Colonic mucosa (tissue), 4 donors: Measurements from ENCODE around the gene FOXP1. TPM values are rescaled to one million over a fixed set of nuclear protein-coding genes. Genes with fewer than 3 reads are reported as not detected.

ENCODE experiments used
- DNase-seq: peaks from one replicate; pipeline ENCODE4 v3.0.0-alpha.2; 2020
- H3K27ac ChIP-seq: fragments of 200-600 bp; one replicate; pipeline ENCODE4 v1.8.0; 2021
- H3K27me3 ChIP-seq: fragments of 200-600 bp; one replicate; pipeline ENCODE4 v1.8.0; 2021
- H3K36me3 ChIP-seq: fragments of 200-600 bp; one replicate; pipeline ENCODE4 v1.8.0; 2021
- H3K4me1 ChIP-seq: fragments of 200-600 bp; one replicate; pipeline ENCODE4 v1.8.0; 2021; ENCODE audit warnings: mild to moderate bottlenecking
- H3K4me3 ChIP-seq: fragments of 200-600 bp; one replicate; pipeline ENCODE4 v1.8.0; 2021
- H3K9ac ChIP-seq, 2 donors: one replicate each; pipeline ENCODE4 v1.7.0; 2013; ENCODE audit warnings: control low read depth in 2 of 2, low read depth in 2 of 2, low read length in 2 of 2
- H3K9me3 ChIP-seq: fragments of 200-600 bp; one replicate; pipeline ENCODE4 v1.8.0; 2021
- intact Hi-C: fragments of 100-400 bp; cut with DNase I; formaldehyde crosslinking; loops from one replicate; pipeline ENCODE4 v1.14.1; 2022
- total RNA-seq, 2 donors: library from RNA; stranded (reverse); fragmentation: NEBNext Ultra II Directional in 1 of 2; extraction: Animal tissue kit (Norgen Biotek cat#: 25700) in 1 of 2; gene quantifications; one replicate each; pipeline ENCODE4 v1.2.1, GENCODE V29; 2021
- TF ChIP-seq, protein P1 (sequence below): fragments of 200-600 bp; IDR thresholded peaks from one replicate; pipeline ENCODE4 v1.8.0; 2022; ENCODE audit warnings: antibody characterized with exemption, mild to moderate bottlenecking
- donor health status: healthy.
- donor health status: DM: no; HTN: no; CAD: no.
- donor health status: DM: no; HTN: no; CAD: no.

FOXP1 gene
- total RNA-seq, 2 donors from 2014 or later = 127 to 128 TPM

DNA sequence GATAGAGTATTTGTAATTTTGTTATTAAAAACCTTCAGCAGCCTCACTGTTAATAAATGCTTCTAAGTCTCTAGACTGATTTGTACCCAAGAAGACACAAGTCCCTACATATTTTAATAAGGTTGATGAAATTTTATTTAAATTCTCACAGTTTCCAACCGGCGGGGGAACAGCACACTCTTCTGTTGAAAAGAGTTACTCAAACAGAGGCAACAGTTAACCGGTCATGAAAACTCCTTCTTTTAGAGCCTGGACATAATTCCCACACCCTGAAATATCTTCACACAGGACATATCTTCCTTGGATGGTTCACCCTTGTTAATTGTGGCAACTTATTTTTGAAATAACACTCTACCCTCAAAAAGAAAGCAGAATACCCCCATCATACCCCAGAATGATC lies 278.8 kb downstream of the FOXP1 start:
- Histone ChIP-seq H3K9me3 (no peaks in the 10 kb centered on the region), H3K27ac (peak overlapping the region; percentile 63), H3K36me3 (no peaks in the 10 kb centered on the region), H3K27me3 (no peaks in the 10 kb centered on the region), H3K4me1 (no peaks in the 10 kb centered on the region), H3K9ac (peak overlapping the region in 1 of 2 donors; percentile 9), H3K4me3 (peak overlapping the region; percentile 18)
- TF ChIP-seq, protein P1, sequence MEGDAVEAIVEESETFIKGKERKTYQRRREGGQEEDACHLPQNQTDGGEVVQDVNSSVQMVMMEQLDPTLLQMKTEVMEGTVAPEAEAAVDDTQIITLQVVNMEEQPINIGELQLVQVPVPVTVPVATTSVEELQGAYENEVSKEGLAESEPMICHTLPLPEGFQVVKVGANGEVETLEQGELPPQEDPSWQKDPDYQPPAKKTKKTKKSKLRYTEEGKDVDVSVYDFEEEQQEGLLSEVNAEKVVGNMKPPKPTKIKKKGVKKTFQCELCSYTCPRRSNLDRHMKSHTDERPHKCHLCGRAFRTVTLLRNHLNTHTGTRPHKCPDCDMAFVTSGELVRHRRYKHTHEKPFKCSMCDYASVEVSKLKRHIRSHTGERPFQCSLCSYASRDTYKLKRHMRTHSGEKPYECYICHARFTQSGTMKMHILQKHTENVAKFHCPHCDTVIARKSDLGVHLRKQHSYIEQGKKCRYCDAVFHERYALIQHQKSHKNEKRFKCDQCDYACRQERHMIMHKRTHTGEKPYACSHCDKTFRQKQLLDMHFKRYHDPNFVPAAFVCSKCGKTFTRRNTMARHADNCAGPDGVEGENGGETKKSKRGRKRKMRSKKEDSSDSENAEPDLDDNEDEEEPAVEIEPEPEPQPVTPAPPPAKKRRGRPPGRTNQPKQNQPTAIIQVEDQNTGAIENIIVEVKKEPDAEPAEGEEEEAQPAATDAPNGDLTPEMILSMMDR = peak; percentile 38
- no peak for DNase-seq
- intact Hi-C loops = loop anchor here (10.0 kb wide), 2 partner anchors 280 to 300 kb away; partner anchors contain the start of gene FOXP1

DNA sequence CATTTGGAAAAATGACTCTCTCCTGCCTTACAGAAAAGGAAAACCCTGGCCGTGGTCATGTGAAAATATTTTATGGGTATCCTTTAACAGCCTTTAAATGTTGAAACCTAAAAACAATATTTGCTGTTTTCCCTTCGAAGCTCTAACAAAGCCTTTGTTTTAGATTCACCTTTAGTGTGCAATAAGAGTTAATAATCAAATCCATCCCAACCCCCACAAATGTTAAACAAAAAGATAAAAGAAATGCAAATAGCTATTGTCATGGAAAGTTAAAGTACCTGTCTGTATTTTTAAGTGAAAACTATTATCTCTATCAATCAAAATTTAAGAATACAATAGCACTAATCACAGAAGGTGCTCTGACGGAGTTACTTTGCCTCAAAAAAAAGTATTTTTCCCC lies 279.3 kb downstream of the FOXP1 start:
- H3K36me3 ChIP-seq = no peaks in the 10 kb centered on the region
- no peak overlapping the region for H3K9ac ChIP-seq
- H3K9me3 ChIP-seq = no peaks in the 10 kb centered on the region
- intact Hi-C loops = loop anchor here (10.0 kb wide), 2 partner anchors 281 to 299 kb away; partner anchors contain the start of gene FOXP1
- H3K4me1 ChIP-seq = no peaks in the 10 kb centered on the region
- H3K27me3 ChIP-seq = no peaks in the 10 kb centered on the region
- TF ChIP-seq, protein P1 = no peak
- DNase-seq = no peak
- H3K4me3 ChIP-seq = no peak overlapping the region
- peak overlapping the region; percentile 63 for H3K27ac ChIP-seq

DNA sequence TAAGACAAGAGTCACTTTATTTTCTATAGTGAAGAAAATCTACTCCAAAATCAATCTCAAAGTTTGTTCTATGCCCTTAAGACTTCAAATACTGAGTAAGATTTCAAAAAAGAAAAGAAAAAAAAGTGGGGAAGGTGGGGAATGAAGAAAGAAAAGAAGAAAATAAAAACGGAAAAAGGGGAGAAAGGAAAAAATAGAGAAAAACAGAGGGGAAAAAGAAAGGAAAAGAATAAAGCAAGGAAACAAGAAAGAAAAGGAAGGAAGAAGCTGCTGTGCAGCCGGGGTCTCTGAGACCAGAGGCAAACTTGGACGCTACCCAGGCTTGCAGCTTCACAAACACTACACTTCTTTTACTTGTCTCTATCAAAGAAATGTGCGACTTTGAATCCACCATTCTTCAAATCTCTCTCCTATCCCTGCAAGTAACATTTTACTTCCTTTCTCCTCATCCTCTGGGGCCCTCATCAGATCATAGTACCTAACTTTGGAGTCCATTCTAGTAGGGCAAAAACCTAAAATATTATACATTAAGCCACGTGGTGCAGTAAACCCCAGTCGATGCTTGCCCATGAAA lies 279.8 kb downstream of the FOXP1 start:
- no peaks in the 10 kb centered on the region for H3K9me3 ChIP-seq

DNA sequence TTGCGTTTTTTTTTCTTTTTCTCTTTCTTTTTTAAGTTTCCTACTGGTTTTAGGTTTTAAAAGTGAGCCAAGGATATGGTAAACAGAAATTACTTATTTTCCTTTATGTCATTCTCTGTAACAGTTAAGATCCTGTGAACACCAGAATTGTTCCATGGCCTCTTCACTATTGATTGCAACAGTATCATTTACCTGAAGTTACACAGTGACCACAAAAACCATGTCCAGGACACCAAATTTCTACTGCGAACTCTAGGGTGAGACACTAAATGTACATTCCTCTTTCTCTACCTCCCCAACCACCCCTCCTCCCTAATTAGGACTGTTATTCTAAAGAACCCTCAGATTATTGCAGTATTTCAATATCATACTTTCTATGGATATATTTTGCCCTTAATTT lies 280.9 kb downstream of the FOXP1 start:
- H3K4me3 ChIP-seq = no peak overlapping the region
- H3K9ac ChIP-seq = no peak overlapping the region
- H3K27me3 ChIP-seq = no peaks in the 10 kb centered on the region
- H3K36me3 ChIP-seq = no peaks in the 10 kb centered on the region
- no peaks in the 10 kb centered on the region for H3K9me3 ChIP-seq
- no peak overlapping the region for H3K27ac ChIP-seq
- intact Hi-C loops = loop anchor here (10.0 kb wide), 2 partner anchors 282 to 298 kb away; partner anchors contain the start of gene FOXP1
- no peak for DNase-seq
- no peaks in the 10 kb centered on the region for H3K4me1 ChIP-seq
- TF ChIP-seq, protein P1 = no peak

More for the DNA sequence above, 279.8 kb downstream of the FOXP1 start:
- intact Hi-C loops = loop anchor here (10.0 kb wide), 2 partner anchors 281 to 299 kb away; partner anchors contain the start of gene FOXP1
- DNase-seq = no peak
- TF ChIP-seq, protein P1 = no peak
- Histone ChIP-seq H3K9ac (no peak overlapping the region), H3K27ac (no peak overlapping the region), H3K36me3 (no peaks in the 10 kb centered on the region), H3K4me3 (no peak overlapping the region), H3K4me1 (no peaks in the 10 kb centered on the region), H3K27me3 (no peaks in the 10 kb centered on the region)

DNA sequence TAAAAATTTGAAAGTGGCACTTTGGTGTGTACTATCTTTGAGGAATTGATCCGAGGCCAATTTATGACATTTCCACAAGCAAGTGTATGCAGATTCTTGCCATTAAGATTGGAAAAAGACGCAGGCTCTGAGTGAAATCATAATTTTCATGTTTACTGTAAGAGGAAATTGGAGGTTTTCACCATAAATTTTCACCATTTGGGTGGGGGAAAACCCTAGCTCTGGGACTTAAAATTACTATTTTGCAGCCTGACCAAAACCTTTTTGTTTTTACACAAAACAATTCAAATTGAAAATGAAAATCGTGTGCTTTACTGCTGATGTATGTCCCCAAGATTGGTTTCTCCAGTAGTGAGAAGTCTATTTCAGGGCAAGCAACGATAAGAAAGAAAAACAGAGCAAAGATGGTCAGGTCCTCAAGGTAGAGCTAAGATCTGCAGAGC lies 282.6 kb downstream of the FOXP1 start:
- Histone ChIP-seq H3K9ac (no peak overlapping the region), H3K27ac (no peak overlapping the region), H3K9me3 (no peaks in the 10 kb centered on the region), H3K27me3 (no peaks in the 10 kb centered on the region), H3K36me3 (no peaks in the 10 kb centered on the region), H3K4me1 (no peaks in the 10 kb centered on the region), H3K4me3 (no peak overlapping the region)
- no peak for DNase-seq
- TF ChIP-seq, protein P1 = no peak
- intact Hi-C loops = loop anchor here (10.0 kb wide), 2 partner anchors 284 to 296 kb away; partner anchors contain the start of gene FOXP1
